Activated CD8-positive, alpha-beta T cell treated with anti-CD3 and anti-CD28 coated beads for 36 hours (primary cell): ENCODE data around the gene TBC1D14. TPM values are rescaled to one million over a fixed set of nuclear protein-coding genes. Genes with fewer than 3 reads are reported as not detected.

Experiments used
- ATAC-seq: fragments of 200-7000 bp; cut with Tn5 transposase; one replicate; pipeline ENCODE4 v1.10.0; 2021; ENCODE audit warnings: mild to moderate bottlenecking, moderate library complexity
- CTCF ChIA-PET: fragments of 350-600 bp; sonication (Branson Sonifier 250); formaldehyde crosslinking; loops from one replicate; lab custom pipeline; 2021; ENCODE audit warnings: antibody characterized with exemption; lab: Charles Lee
- POLR2A ChIA-PET: fragments of 350-600 bp; sonication (Branson Sonifier 250); formaldehyde crosslinking; loops from one replicate; lab custom pipeline; 2021; ENCODE audit warnings: antibody characterized with exemption; lab: Charles Lee
- DNase-seq: peaks from one replicate; pipeline ENCODE4 v3.0.0-alpha.2; 2020
- H3K27ac Mint-ChIP-seq: one replicate; pipeline ENCODE4 v1.8.0; 2021; ENCODE audit warnings: mild to moderate bottlenecking, mixed read lengths
- H3K27me3 Mint-ChIP-seq: one replicate; pipeline ENCODE4 v1.8.0; 2021; ENCODE audit warnings: mixed read lengths
- H3K36me3 Mint-ChIP-seq: one replicate; pipeline ENCODE4 v1.8.0; 2021; ENCODE audit warnings: low read depth, mixed read lengths
- H3K4me1 Mint-ChIP-seq: one replicate; pipeline ENCODE4 v1.8.0; 2021; ENCODE audit warnings: low read depth, mixed read lengths
- H3K4me3 Mint-ChIP-seq: one replicate; pipeline ENCODE4 v1.8.0; 2021; ENCODE audit warnings: mild to moderate bottlenecking, moderate library complexity, mixed read lengths
- H3K9me3 Mint-ChIP-seq: one replicate; pipeline ENCODE4 v1.8.0; 2021; ENCODE audit warnings: mixed read lengths
- CTCF ChIP-seq: fragments of 200-600 bp; IDR thresholded peaks from one replicate; pipeline ENCODE4 v1.8.0; 2022; ENCODE audit warnings: antibody characterized with exemption, mild to moderate bottlenecking
- intact Hi-C: fragments of 100-400 bp; cut with micrococcal nuclease; formaldehyde crosslinking; loops from one replicate; pipeline ENCODE4 v1.10.0; 2022
- total RNA-seq, 2 experiments: library from RNA; stranded (reverse); gene quantifications; one replicate each; pipeline ENCODE4 v1.2.3, GENCODE V29; 2021

Gene TBC1D14
- total RNA-seq, 2 experiments from 2014 or later, result 34.7 to 36.3 TPM

GRCh38 chr4:7013175-7013574, 103.5 kb downstream of the TBC1D14 start:
- no peaks in the 10 kb centered on the region for H3K27me3 Mint-ChIP-seq
- TF ChIP-seq CTCF, result no peak
- ChIA-PET CTCF (interaction anchor here (1.1 to 1.7 kb wide), 3 partner anchors 30 to 58 kb away, joined by 4 read pairs; partner anchors contain the start of gene TADA2B), POLR2A (interaction anchor here (1.2 kb wide), 1 partner anchor 13 kb away, joined by 3 read pairs; no protein-coding TSS in a partner anchor)
- H3K4me1 Mint-ChIP-seq, result peaks cover 2% of the 10 kb centered on the region
- DNase-seq, result no peak
- H3K27ac Mint-ChIP-seq, result no peak overlapping the region
- H3K36me3 Mint-ChIP-seq, result peaks cover 39% of the 10 kb centered on the region
- ATAC-seq, result no peak
- intact Hi-C loops, result no loop called here
- no peak overlapping the region for H3K4me3 Mint-ChIP-seq
- H3K9me3 Mint-ChIP-seq, result no peaks in the 10 kb centered on the region

GRCh38 chr4:7014815-7015214, 105.2 kb downstream of the TBC1D14 start:
- CTCF ChIA-PET, result no interaction called here
- POLR2A ChIA-PET, result interaction anchor here (1.2 kb wide), 1 partner anchor 105 kb away, joined by 5 read pairs; the partner anchor contains the start of gene TBC1D14

GRCh38 chr4:7015383-7016035, 105.9 kb downstream of the TBC1D14 start:
- Mint-ChIP-seq H3K4me1 (peaks cover 2% of the 10 kb centered on the region), H3K9me3 (no peaks in the 10 kb centered on the region), H3K27ac (peak overlapping the region; percentile 12), H3K36me3 (peaks cover 27% of the 10 kb centered on the region), H3K4me3 (no peak overlapping the region), H3K27me3 (no peaks in the 10 kb centered on the region)
- ATAC-seq (no peak), DNase-seq (no peak)
- POLR2A ChIA-PET, result interaction anchor here (0.9 kb wide), 1 partner anchor 9 kb away, joined by 4 read pairs; no protein-coding TSS in a partner anchor
- intact Hi-C loops, result no loop called here
- TF ChIP-seq CTCF, result no peak
- CTCF ChIA-PET, result interaction anchor here (0.6 to 1.0 kb wide), 2 partner anchors 13 to 28 kb away, joined by 3 read pairs; partner anchors contain the start of gene TADA2B

More at GRCh38 chr4:7014815-7015214, 105.2 kb downstream of the TBC1D14 start:
- Mint-ChIP-seq H3K27me3 (no peaks in the 10 kb centered on the region), H3K27ac (peak overlapping the region; percentile 12), H3K36me3 (peaks cover 33% of the 10 kb centered on the region), H3K9me3 (no peaks in the 10 kb centered on the region), H3K4me1 (peaks cover 2% of the 10 kb centered on the region), H3K4me3 (no peak overlapping the region)
- no peak for ATAC-seq
- DNase-seq, result no peak
- intact Hi-C loops, result no loop called here
- no peak for TF ChIP-seq CTCF

- CTCF ChIA-PET, result interaction anchor here (0.6 to 1.0 kb wide), 2 partner anchors 12 to 28 kb away, joined by 3 read pairs; partner anchors contain the start of gene TADA2B
- H3K4me3 Mint-ChIP-seq, result no peak overlapping the region
- H3K36me3 Mint-ChIP-seq, result peaks cover 27% of the 10 kb centered on the region
- H3K4me1 Mint-ChIP-seq, result peaks cover 2% of the 10 kb centered on the region
- POLR2A ChIA-PET, result interaction anchor here (0.9 to 1.1 kb wide), 2 partner anchors 10 to 52 kb away, joined by 3 to 4 read pairs; partner anchors contain the start of gene GRPEL1
- H3K27ac Mint-ChIP-seq, result no peak overlapping the region
- intact Hi-C loops, result no loop called here
- no peak for DNase-seq
- no peaks in the 10 kb centered on the region for H3K9me3 Mint-ChIP-seq
- H3K27me3 Mint-ChIP-seq, result no peaks in the 10 kb centered on the region
- TF ChIP-seq CTCF, result no peak
- no peak for ATAC-seq
Observed at GRCh38 chr4:7016086-7016485, 106.5 kb downstream of the TBC1D14 start.

GRCh38 chr4:7016512-7016911, 106.9 kb downstream of the TBC1D14 start:
- Mint-ChIP-seq H3K36me3 (peaks cover 26% of the 10 kb centered on the region), H3K27ac (no peak overlapping the region), H3K4me3 (no peak overlapping the region), H3K9me3 (no peaks in the 10 kb centered on the region), H3K27me3 (no peaks in the 10 kb centered on the region), H3K4me1 (peaks cover 2% of the 10 kb centered on the region)
- no peak for TF ChIP-seq CTCF
- ATAC-seq (no peak), DNase-seq (no peak)
- POLR2A ChIA-PET, result interaction anchor here (0.9 to 1.1 kb wide), 2 partner anchors 10 to 51 kb away, joined by 3 to 4 read pairs; partner anchors contain the start of gene GRPEL1
- CTCF ChIA-PET, result interaction anchor here (0.6 to 1.0 kb wide), 2 partner anchors 12 to 27 kb away, joined by 3 read pairs; partner anchors contain the start of gene TADA2B
- intact Hi-C loops, result no loop called here
